LHCN-M2 (cell line): ENCODE measurements around the gene C17orf50. TPM values are rescaled to one million over a fixed set of nuclear protein-coding genes. Genes with fewer than 3 reads are reported as not detected.

Source experiments
- DNase-seq: peaks from one replicate; pipeline ENCODE4 v3.0.0-alpha.2; 2012; ENCODE audit warnings: low read depth
- polyA plus RNA-seq: library from polyadenylated mRNA; unstranded; fragments of >200 nt; gene quantifications from one replicate; pipeline ENCODE4 v1.2.1, GENCODE V29; 2012; ENCODE audit warnings: missing spikeins
- total RNA-seq: library from RNA; depleted of rRNA; stranded (reverse); fragments of >200 nt; gene quantifications from 2 replicates; pipeline ENCODE4 v1.2.3, GENCODE V29; 2014; rRNA removed

Gene C17orf50
- not detected in 2 replicates for total RNA-seq
- polyA plus RNA-seq = not detected

DNA sequence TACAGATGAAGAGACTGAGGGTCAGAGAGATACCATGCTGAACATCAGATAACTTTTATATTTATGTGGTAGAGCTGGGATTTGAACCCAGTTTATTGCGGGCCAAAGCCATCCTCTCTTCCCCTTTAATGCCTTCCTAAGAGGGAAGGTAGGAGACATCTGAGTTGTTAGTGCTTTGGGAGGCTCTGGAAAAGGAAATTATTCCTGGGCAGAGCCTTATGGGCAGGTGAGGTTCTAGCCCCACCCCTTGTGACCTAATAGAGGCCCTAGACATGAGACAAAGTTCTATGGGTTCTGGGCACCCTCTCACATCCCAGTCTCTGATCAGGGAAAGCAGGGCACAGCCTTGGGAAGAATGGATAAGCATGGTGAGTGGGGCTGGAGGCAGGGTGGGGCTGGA, at the start of gene C17orf50:
TSS of gene C17orf50 (plus strand) at position 301 of the 400 bp plus-strand sequence. CDS start at position 356, 55 bp downstream.
- no peak for DNase-seq

DNA sequence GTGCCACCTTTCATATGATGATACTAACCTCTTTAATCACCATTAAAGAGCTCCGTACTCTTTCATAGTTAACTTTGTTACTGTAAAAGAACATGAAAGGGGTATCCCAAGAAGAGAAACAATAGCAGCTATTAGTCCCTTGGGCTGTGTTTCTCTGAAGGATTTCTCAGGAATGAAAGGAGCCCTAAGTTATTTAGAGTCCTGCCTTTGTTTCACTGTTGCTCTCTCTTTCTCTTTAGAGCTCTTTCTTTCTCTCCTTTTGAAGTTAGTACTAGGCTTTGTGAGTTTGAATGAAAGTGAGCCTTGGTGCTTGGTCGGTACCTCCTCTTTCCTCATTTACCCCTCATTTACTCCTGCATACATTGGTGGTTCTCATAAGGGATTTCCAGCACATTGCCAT, 49.7 kb upstream of the C17orf50 start:
- DNase-seq = no peak

DNA sequence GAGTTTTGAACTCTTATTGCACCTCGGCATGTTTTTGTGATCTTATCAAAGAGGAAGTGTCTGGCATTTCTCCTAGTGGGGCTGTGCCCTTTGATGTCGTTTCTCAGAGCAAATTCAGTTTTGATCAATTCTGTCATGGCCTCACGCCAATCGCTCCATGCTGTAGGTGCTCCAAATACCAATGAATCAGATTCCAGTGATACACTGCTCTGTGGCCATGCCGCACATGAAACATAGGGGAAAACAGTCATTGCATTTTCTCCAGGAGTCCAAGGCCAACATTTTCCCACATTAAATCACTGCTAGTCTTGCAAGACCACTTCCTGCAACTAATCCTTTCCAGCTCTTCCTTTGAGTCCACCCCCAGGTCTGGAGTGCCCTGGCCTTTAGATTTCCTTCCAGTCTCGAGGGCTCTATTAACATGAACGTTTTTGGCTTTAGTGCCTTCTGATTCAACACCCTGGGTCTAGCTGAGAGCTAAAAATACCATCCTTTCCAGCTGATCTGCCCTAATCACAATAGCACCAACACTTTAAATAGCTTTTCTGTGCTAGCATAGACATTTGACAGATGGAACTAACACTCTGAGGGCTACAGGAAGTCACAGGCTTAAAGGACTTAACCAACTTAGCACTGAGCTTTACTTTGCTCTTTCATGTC, 47.5 kb upstream of the C17orf50 start:
- peak; percentile 84 for DNase-seq

DNA sequence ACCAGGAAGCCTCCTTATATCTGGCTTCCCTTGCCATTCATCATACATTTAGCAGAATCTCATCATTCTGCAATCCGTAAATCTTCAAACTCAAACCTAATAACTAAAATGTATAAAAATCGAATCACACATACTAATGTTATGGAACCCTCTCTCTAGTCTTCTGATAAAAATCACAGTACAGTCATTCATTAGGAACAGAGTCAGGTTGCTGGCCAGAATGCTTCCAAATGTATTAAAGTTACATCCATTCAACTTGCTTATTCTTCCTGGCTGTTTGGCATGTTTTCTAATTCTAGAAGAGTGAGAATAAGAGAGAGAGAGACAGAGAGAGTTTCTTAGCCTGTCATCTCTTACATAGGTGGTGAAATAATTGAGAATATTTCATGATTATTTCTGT, 45.7 kb upstream of the C17orf50 start:
- no peak for DNase-seq

DNA sequence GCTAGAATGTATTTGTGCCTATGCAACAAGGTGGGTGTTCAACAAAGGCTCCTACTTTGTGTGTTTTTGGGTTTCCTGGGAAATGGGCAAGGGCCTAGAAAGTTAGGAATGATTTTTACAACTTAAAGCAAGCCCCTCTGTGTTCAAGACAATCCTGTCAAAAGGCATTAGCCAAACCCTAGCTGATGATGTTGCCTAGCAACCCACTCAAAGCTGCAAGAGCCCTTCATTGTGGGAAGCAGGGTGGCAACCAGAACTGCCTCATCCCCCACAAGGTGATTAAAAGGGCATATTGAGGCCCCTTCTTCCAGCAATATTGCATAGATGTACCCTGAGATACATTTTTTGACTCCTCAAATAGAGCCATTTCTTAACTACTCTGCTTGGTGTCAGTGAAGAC, 45.3 kb upstream of the C17orf50 start:
- DNase-seq = no peak

DNA sequence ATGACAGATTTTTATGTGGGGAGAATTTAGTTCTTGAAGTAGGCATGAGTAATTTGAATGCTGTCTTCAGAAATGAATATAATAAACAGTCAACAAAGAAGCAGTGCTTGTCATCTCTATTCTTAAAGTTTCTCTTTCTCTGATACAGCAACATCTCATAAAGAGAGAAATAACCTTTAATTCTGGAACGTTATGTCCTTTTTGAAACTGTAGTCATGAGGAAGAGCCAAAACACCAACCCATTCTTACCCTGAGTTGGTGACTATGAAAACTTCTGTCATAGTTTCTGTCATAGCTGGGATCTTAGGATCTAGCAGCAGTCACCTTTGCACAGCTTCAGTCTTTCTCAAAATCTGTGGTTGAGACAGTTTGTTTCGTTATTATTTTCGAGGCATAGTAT, 44.5 kb upstream of the C17orf50 start:
- DNase-seq = no peak

DNA sequence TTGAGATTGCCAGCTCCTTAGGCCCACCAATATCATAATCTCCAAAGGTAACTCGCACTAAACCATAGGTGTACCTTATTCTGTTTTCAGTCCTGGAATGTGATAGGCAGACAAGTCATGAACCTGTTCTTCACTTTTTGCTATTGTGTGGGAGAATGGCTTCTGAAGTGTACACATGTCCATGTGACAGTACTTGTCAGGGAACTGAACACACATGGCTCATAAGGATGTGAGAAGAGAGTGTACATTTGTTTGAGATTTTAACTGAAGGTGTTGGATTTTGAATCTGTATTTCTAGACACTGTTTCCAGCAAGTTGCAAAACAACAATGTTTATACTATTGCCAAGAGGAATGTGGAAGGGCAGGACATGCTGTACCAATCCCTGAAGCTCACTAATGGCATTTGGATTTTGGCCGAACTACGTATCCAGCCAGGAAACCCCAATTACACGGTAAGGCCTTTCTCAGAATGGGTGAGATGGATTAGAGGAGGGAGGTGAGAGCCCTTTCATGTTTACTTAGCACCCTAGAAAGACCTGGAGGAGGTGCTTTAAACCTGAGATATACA, 43.7 kb upstream of the C17orf50 start:
- DNase-seq = no peak

DNA sequence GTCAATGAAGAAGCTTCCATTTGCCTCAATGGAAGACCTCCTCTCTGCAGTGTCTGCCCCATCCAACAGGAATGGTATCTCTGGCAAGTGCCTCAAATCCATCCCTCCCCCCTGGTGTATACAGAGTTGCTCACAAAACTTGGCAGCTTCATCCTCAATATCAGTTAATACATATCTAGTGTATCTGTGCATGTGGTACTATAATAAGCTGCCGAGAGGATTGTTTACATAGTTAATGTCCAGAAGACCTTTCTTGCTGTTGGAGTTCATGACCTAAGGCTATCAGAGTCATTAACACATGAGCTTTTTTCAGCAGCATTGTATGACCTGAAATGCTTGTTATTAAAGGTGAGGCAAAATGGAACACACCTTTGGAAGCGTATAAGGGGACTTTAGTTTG, 43.2 kb upstream of the C17orf50 start:
- DNase-seq = no peak

DNA sequence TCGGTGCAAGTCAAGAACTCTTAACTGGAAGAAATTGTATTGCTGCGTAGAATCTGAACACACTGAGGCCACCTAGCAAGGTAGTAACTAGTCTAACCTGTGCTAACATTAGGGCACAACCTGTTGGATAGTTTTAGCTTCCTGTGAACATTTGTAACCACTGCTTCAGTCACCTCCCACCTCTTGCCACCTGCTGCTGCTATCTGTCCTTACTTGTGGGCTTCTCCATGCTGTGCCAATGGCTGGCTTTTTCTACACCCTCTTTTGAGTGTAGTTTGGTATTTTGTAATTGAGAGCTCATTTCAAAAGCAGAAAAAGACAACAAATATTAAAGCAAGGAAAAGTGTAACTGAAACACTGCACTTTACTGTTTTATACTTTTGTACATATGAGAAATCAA, 37.0 kb upstream of the C17orf50 start:
- no peak for DNase-seq

DNA sequence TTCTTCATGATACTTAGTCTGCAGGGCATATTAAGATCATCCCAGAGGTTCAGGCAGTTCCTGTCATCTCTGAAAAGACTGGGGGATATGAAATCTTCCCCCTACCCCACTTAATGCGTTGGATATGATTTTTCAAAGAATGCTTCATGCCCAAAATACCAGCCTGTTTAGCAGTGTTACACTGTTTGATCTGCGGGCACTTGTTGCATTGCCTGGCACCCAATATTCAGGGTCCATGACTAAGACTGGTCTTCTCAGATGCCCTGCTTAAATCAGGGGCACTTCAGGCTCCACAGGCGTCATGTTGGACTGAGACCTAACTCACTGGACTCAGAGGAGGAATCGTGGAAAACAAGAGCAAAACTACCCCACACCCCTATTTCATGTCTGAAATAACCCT, 35.6 kb upstream of the C17orf50 start:
- no peak for DNase-seq

DNA sequence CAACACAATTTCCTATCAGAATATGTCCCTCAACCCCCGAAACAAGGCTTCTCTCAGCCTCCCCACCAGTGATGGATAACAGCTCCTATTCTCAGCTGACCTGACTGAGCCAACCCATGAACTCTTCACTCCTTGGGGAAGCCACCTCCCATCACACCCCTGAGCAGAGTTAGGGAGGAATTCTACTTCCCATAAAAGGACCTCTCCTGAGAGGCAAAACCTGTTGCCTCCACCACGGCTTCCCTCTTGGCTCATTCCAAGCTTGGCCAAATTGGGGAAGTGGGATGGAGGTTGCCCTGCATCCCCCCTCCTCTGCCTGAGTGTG, 34.9 kb upstream of the C17orf50 start:
- DNase-seq = no peak

DNA sequence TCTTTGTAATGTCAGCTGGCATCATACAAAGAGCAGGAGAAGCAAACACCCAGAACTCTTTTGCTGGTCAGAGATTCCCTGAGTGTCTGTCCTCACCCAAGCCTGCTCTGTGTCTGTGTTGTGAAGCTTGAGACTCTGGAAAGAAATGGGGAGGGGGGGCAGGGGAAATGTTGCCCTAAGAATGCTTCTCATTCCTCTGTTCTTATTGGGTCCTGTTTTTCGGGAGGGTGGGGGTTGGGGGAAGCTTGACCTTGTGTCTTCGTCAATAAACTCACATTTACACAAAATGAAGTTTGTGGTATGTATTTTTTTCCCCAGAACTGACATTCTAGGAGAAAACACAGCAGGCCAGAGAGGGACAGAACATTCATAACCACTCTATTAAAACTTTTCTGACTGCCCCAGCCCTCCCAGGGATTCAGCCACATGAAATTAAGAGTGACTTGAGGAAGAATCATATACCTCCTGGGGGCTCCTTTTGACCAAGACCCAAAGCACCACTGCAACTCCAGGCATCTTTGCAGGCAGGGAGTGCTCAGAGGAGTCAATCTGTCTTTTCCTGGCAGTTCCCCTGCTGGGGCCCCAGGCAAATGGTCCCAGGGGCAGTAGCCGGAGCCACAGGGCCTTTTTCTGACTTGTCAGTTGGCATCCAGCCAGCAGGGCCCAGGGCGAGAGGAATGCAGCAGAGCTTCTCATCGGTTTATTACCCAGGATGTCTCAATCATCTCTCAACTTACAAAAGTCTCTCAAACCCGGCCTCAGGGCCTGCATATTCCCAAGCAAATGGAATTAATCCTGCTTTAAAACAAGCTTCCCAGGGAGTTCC, 34.3 kb upstream of the C17orf50 start:
- DNase-seq = peak; percentile 85

DNA sequence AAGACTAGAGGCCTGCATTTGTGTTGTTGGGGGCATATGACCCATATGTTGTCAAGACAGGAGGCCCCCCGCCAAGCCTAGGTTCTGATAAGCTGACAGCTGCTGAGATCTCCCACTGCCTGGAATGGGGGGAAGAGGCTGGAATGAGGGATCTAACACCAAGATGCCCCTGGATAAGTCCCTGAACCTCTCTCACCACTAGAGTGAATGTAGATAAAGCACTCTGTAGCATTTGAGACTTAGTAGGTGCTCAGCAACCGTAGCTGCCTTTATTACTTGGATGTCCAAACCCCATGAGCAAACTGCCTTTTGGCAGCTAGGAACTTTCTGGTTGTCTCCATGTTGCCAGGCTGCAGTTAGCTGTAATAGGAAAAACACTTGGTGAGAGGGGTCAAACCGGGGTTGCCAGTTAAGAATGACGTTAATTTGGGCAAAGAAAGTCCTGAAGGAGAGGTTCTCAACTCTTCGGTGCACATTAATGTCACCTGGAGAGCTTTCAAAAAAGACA, 33.7 kb upstream of the C17orf50 start:
- DNase-seq = no peak

DNA sequence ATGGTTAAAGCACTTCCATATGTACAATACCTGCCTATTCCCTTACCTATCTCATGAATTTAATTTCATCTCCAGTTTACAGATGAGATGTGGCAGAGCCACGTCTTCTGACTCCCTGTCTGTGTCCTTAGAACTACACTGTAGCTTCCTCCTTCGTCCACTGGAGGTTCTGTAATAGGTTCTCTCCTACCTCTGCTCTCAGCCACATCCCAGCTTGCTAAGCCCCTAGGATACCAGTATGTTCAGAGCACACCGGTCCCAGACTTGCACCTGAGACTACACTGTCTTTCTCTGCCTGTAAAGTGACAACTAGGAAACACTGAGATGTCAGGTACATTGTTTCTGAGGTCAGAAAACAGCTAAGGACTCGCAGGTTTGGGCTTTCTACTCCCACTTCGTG, 33.1 kb upstream of the C17orf50 start:
- DNase-seq = no peak

DNA sequence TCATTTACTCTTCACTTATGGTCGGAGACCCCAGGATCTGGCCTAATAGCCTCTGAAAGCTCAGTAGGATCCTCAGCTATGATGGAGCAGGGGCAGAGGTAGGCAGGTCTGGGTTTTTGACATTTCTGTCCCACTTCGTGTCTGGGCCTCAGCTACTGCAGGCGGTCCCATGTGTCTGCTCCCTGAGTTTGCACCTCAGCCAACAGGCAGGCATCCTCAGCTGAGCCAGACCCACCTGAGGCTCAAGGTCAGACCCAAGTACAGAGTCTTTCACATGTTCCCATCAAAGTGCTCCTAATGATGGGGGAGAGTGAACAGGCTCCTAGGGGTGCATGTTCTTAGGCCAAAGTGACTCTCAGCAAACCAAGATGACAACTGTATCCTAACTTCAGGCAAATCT, 32.1 kb upstream of the C17orf50 start:
- DNase-seq = no peak

DNA sequence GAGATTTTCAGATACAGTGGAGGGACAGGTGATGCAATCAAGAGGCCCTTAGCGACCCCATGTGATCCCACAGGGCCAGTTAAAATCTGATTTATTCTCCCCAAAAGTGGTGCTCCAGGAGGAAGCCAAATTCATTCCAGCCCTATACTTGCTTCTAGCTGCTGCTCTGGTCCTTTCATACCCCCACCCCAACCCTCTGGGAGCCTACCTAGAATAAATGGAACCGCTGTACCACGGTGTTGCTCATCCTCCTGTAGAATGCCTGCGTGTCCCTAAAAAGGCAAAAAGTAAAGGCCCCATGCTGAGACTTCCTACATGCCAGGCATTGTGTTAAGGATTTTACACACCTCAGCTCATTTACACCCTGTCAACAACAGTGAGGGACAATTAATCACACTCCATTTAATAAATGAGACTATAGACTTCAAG, 31.3 kb upstream of the C17orf50 start:
- no peak for DNase-seq

DNA sequence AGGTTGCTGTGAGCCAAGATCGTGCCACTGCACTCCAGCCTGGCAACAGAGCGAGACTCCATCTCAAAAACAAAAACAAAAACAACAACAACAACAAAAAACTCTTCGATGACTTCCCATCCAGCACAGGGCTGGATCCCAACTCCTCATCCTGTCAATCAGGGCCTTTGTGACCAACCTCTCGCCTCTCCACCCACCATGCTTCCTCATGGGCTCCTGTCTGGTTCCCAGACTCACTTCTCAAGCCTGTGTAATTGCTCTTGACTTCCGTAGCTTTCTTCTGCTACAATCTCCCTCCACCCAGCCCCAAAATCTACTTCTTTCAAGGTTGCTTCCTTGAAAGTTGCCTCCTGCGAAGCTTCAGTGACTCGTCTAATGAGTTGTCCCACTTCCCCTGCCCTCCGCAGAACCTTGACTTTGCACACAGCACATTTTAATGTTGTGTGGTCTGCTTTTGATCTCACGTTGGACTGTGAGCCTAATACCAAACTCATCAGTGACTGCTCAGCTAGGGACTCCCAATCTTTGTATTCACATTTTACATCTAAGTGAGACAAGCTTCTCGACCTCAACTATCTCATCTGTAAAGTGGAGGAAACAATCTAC, 30.2 kb upstream of the C17orf50 start:
- no peak for DNase-seq

DNA sequence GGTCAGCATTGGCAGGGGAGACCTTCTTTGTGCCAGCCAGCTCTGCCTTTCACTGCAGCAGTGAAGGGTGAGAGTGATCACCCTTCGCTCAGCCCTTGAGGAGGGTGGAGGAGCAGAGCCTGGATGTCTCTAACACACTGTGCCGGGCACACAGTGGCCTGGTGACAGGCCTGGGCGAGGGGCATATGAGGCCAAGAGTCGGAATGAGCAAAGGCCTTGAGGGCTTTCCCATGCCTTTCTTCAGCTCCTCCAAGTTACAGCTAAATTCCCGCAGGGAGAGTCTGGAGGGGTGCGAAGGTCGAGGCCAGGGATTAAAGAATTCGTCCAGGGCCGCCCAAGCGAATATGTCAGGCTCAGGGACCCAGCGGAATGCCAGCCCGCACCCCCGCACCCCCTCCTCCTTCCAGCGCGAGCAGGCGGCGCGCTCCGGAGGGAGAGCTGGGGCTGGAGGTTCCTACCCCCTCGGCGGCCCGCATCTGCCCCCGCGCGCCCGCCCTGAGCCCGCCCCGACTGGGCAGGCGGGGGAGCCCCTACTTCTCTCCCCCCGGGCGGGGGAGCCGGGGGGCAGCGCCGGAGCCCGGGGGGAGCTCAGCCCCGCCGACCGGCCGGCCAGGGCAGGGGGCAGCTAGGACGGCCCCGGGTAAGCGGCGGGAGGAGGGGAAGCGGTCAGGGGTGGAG, 29.3 kb upstream of the C17orf50 start, which contains the start of gene RASL10B:
TSS of gene RASL10B (plus strand) at position 401 of the 678 bp plus-strand sequence. CDS start 3,546 bp downstream, outside the sequence.
- peak; percentile 19 for DNase-seq

DNA sequence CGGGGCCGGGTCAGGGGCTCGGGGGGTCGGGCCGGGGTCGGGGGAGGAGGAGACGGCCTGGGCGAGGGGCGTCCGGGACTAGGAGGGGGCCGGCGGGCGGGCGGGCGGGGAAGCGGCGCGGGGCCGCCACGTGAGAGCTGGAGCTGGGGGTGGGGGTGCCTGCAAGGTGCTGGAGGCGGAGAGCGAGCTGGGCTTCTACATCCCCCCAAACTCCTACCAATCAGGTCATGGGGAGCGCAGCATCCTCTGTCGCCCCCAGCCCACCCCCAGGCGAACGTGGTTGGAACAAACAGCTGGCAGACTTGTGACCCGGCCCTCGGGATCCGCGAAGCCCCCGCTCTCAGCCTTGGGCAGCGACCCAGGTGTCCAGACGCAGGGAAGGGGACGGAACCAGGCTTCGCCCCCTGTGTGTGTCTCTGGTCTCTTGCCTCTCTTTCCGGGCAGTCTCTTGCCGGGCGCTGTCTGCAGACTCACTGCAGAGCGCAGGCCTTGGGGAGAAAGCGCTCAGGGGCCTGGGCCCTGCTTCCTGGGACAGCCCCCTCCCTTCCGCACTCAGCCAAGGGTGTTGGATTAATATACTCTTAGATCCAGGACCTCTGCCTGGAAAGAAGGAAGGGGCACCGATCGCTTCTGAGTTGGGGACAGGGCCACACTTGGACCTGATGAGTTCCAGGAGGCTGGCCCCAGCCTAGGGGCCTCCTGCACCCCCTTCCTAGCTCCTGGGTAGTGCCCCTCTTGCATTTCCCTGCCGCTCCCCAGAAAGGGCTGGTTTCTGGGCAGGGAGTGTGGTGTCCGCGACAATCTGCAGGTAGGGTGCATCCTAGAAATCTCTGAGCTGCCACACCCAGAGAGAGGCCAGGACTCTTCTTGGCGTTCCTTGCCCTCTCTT, 28.5 kb upstream of the C17orf50 start:
- DNase-seq = no peak

DNA sequence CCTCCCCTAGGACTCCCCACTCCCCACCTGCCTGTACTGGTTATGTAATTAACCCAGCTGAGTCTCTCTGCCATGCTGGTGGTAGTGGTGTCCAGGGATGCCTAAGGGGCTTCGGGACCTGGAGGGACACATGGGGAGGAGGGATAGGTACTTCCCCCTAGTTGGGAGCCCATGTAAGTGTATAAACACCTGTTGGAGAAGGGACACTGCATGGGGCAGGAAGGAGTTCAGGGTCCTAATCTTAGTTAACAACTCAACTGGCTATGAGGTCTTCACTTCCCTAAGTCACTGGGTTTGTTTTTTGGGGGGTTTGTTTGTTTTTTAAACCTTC, 27.9 kb upstream of the C17orf50 start:
- DNase-seq = no peak

DNA sequence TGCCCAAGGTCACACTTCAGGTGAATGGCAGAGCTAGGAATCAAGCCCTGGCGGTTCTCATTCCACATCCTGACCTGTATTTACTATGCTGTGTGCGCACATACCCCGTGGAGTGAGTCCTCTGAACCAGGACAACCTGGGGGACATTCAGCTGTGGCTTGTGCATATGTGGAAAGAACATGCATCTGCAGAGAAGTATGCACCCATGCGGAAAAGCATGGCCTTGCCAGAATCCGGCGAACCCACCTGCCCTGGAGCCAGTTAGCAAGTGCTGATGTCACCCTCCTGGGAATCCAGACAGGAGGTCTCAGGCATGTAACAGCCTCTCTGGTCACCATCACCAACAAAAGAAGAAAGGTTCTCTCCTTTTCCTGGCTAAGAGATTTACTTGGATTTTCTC, 27.3 kb upstream of the C17orf50 start:
- no peak for DNase-seq
